Uterus (tissue), 4 donors: Measurements from ENCODE around the gene MLF2. TPM values are rescaled to one million over a fixed set of nuclear protein-coding genes. Genes with fewer than 3 reads are reported as not detected.
"Not testable (repeated sequence)": the region's sequence is repeated elsewhere in the genome, so short reads cannot be mapped to it uniquely, and the experiment has no call there.

ENCODE experiments used
- DNase-seq, 2 donors: peaks; one replicate each; pipeline ENCODE4 v3.0.0-alpha.2; 2019 to 2020
- H3K27ac ChIP-seq, 2 donors: fragments of 200-600 bp; sonication (generic); 1 replicate in 1 of 2; 2 replicates in 1 of 2; pipeline ENCODE4 v1.5.1; 2016 to 2018
- H3K27me3 ChIP-seq, 2 donors: fragments of 200-600 bp; sonication (generic); one replicate each; pipeline ENCODE4 v1.5.1; 2018 to 2019; ENCODE audit warnings: control low read depth in 1 of 2
- H3K36me3 ChIP-seq, 2 donors: fragments of 200-600 bp; sonication (generic); one replicate each; pipeline ENCODE4 v1.5.1; 2019; ENCODE audit warnings: control low read depth in 1 of 2
- H3K4me1 ChIP-seq, 2 donors: fragments of 200-600 bp; sonication (generic); one replicate each; pipeline ENCODE4 v1.5.1; 2018 to 2019; ENCODE audit warnings: control low read depth in 1 of 2
- H3K4me3 ChIP-seq, 2 donors: fragments of 200-600 bp; sonication (generic); 1 replicate in 1 of 2; 2 replicates in 1 of 2; pipeline ENCODE4 v1.5.1; 2018 to 2019; ENCODE audit warnings: mild to moderate bottlenecking in 1 of 2
- H3K9me3 ChIP-seq, 2 donors: fragments of 200-600 bp; sonication (generic); one replicate each; pipeline ENCODE4 v1.5.1; 2019; ENCODE audit warnings: control low read depth in 1 of 2
- POLR2A ChIP-seq, 2 donors: fragments of 450-650 bp; IDR thresholded peaks; one replicate each; pipeline ENCODE4 v1.6.1; 2016; ENCODE audit warnings: antibody characterized with exemption in 2 of 2, mild to moderate bottlenecking in 1 of 2, moderate library complexity in 1 of 2
- intact Hi-C: fragments of 100-400 bp; cut with DNase I; formaldehyde crosslinking; loops from one replicate; pipeline ENCODE4 v1.15.1; 2023; ENCODE audit warnings: low total_unique reads
- total RNA-seq, 4 donors: library from RNA; depleted of rRNA in 3 of 4; stranded (reverse); fragments of >200 nt in 3 of 4; gene quantifications; one replicate each; pipeline versions ENCODE4 v1.1.0 to v1.2.4, GENCODE V29; 2014 to 2023
- TF ChIP-seq, protein P1 (sequence below), 4 experiments: fragments of 200-600 bp in 2 of 4; fragments of 450-650 bp in 2 of 4; sonication (generic) in 2 of 4; IDR thresholded peaks; one replicate each; pipeline ENCODE4 v1.5.1; 2016 to 2019; ENCODE audit warnings: antibody characterized with exemption in 4 of 4, mild to moderate bottlenecking in 2 of 4, moderate library complexity in 1 of 4
- donor health status: DM: yes; HTN: yes; CAD: no.

The MLF2 gene
- total RNA-seq, 4 donors from 2014 or later: 124 to 408 (median 147) TPM

DNA sequence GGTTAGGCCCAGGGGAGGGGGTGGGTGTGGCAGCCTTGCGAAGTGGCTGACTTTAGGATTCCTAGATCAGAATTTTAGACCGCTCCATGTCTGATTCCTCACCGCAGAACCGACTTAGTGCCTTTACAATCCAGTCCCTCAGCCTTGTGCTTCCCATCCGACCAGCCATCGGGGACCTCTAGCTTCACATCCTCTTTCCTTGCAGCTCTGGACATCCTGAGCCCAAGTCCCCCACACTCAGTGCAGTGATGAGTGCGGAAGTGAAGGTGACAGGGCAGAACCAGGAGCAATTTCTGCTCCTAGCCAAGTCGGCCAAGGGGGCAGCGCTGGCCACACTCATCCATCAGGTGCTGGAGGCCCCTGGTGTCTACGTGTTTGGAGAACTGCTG lies 28.5 kb downstream of the MLF2 start:
- Histone ChIP-seq H3K36me3 (no peaks in the 10 kb centered on the region), H3K9me3 (no peaks in the 10 kb centered on the region), H3K27me3 (no peaks in the 10 kb centered on the region), H3K4me1 (no peaks in the 10 kb centered on the region), H3K27ac (peak overlapping the region; percentile 77 to 87), H3K4me3 (peak overlapping the region; percentile 64 to 79)
- TF ChIP-seq, protein P1, sequence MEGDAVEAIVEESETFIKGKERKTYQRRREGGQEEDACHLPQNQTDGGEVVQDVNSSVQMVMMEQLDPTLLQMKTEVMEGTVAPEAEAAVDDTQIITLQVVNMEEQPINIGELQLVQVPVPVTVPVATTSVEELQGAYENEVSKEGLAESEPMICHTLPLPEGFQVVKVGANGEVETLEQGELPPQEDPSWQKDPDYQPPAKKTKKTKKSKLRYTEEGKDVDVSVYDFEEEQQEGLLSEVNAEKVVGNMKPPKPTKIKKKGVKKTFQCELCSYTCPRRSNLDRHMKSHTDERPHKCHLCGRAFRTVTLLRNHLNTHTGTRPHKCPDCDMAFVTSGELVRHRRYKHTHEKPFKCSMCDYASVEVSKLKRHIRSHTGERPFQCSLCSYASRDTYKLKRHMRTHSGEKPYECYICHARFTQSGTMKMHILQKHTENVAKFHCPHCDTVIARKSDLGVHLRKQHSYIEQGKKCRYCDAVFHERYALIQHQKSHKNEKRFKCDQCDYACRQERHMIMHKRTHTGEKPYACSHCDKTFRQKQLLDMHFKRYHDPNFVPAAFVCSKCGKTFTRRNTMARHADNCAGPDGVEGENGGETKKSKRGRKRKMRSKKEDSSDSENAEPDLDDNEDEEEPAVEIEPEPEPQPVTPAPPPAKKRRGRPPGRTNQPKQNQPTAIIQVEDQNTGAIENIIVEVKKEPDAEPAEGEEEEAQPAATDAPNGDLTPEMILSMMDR (IDR thresholded peaks at IDR 0.05): no peak
- TF ChIP-seq POLR2A (IDR thresholded peaks at IDR 0.05): no peak
- DNase-seq: no peak
- intact Hi-C loops: no loop called here

DNA sequence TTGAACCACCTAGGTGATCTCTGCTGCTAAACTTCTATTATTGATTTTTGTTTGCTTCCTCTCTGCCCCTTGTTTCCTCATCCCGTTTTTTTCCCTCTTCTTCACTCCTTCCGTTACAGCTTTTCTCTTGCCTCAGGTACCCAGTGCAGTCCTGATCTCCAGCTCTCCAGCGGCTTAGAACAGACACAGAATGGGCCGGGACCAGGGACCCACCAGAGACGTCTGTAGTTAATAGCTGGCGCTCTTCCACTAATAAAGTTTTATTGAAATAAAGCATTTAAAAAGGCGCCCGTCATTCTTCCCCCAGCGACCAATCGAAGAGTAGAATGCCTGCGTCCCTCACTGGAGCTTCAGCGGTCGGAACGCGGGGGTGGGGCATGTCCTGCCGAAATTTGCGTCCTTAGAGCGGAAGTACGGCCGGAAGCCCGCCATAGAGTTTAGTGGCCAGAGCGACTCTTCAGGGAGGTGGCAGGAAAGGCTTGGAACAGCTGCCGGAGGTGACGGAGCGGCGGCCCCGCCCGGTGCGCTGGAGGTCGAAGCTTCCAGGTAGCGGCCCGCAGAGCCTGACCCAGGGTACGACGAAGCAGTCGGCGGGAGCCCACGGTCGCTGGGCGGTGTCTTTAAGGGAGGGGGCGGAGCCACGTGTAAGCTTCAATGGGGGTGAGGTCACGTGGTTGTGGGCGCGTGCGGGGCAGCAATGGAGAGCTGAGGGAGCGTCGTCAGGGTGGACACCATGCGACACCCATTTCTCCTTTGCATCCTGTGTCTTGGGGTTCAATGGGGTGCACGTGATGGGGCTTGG lies 29.1 kb downstream of the MLF2 start, which contains the start of gene COPS7A:
Gene COPS7A (plus strand): TSS at position 440 of the 802 bp plus-strand sequence. CDS start 611 bp downstream, outside the sequence.
- intact Hi-C loops: no loop called here
- no peaks in the 10 kb centered on the region for H3K9me3 ChIP-seq
- DNase-seq: peak; percentile 97 to 98
- TF ChIP-seq POLR2A (IDR thresholded peaks at IDR 0.05): peak in 1 of 2 donors; percentile 67
- TF ChIP-seq, protein P1 (IDR thresholded peaks at IDR 0.05): no peak
- no peaks in the 10 kb centered on the region for H3K4me1 ChIP-seq
- no peaks in the 10 kb centered on the region for H3K36me3 ChIP-seq
- H3K4me3 ChIP-seq: peak within 1 kb of the TSS; percentile 64 to 79
- H3K27me3 ChIP-seq: no peaks in the 10 kb centered on the region
- H3K27ac ChIP-seq: peak within 1 kb of the TSS; percentile 77 to 87

DNA sequence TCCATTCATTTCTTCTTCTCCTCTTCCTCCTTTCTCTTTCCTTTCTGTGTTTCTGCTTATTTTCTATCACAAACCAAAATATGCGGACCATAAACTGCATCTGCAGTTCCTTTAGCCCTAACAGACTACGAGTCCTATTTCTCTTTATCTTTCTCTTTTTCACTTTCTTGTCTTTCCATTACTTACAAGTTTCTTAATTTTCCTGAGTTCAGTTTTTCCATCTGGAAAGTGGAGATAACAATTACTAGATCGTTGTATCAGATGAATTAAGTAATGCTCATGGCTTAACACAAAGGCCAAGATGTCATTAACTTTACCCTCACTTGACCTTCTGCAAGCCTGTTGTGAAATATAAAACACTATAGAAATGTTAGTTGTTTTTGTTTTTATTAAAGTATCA lies 30.1 kb downstream of the MLF2 start:
- Histone ChIP-seq H3K36me3 (no peaks in the 10 kb centered on the region), H3K27me3 (no peaks in the 10 kb centered on the region), H3K9me3 (no peaks in the 10 kb centered on the region), H3K4me3 (no peak overlapping the region), H3K27ac (no peak overlapping the region), H3K4me1 (no peaks in the 10 kb centered on the region)
- TF ChIP-seq, protein P1 (IDR thresholded peaks at IDR 0.05): no peak
- TF ChIP-seq POLR2A (IDR thresholded peaks at IDR 0.05): no peak
- no peak for DNase-seq
- intact Hi-C loops: no loop called here

DNA sequence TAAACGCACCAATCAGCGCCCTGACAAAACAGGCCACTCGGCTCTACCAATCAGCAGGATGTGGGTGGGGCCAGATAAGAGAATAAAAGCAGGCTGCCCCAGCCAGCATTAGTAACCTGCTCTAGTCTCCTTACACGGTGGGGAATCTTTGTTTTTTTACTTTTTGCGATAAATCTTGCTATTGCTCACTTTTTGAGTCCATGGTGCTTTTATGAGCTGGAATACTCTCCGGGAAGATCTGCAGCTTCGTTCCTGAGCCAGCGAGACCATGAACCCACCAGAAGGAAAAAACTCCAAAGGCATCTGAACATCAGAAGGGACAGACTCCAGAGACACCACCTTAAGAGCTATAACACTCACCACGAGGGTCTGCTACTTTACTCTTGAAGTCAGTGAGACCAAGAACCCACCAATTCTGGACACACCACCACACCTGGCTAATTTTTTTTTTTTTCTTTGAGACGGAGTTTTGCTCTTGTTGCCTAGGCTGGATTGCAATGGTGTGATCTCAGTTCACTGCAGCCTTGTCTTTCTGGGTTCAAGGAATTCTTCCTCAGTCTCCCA lies 36.0 kb downstream of the MLF2 start:
- intact Hi-C loops: no loop called here
- Histone ChIP-seq H3K4me1 (no peaks in the 10 kb centered on the region), H3K27ac (no peak overlapping the region), H3K4me3 (no peak overlapping the region), H3K27me3 (no peaks in the 10 kb centered on the region), H3K36me3 (no peaks in the 10 kb centered on the region), H3K9me3 (no peaks in the 10 kb centered on the region)
- DNase-seq: no peak
- TF ChIP-seq, protein P1 (IDR thresholded peaks at IDR 0.05): no peak
- TF ChIP-seq POLR2A (IDR thresholded peaks at IDR 0.05): no peak

DNA sequence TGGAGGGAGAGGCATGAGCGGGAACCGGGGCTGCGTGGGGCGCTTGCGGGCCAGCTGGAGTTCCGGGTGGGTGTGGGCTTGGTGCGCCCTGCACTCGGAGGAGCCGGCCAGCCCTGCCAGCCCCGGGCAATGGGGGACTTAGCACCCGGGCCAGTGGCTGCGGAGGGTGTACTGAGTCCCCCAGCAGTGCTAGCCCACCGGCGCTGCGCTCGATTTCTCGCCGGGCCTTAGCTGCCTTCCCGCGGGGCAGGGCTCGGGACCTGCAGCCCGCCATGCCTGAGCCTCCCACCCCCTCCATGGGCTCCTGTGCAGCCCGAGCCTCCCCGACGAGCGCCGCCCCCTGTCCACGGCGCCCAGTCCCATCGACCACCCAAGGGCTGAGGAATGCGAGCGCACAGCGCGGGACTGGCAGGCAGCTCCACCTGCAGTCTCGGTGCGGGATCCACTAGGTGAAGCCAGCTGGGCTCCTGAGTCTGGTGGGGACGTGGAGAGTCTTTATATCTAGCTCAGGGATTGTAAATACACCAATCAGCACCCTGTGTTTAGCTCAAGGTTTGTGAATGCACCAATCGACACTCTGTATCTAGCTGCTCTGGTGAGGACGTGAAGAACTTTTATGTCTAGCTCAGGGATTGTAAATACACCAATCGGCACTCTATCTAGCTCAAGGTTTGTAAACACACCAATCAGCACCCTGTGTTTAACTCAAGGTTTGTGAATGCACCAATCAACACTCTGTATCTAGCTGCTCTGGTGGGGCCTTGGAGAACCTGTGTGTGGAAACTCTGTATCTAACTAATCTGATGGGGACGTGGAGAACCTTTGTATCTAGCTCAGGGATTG lies 36.7 kb downstream of the MLF2 start:
- H3K4me3 ChIP-seq, H3K36me3 ChIP-seq, intact Hi-C loops, H3K27ac ChIP-seq, DNase-seq, H3K4me1 ChIP-seq, H3K9me3 ChIP-seq, H3K27me3 ChIP-seq: not testable (repeated sequence)
